Measurements from ENCODE around the gene TJP1.

DNA sequence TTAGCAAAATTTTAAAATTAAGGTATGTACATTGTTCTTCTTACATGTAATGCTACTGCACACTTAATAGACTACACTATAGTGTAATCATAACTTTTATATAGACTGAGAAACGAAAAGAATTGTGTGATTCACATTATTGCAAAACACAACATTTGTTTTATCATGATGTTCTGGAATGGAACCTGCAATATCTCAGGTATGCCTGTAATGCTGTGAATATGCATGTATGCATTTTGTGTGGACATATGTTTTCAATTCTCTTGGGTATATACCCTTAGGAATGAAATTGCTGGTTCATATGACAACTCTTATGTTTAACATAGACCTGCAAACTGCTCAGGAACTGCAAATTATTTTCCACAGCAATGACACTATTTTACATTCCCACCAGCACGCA is 38.6 kb upstream of the TJP1 start:
- TF ChIP-seq, protein P1, sequence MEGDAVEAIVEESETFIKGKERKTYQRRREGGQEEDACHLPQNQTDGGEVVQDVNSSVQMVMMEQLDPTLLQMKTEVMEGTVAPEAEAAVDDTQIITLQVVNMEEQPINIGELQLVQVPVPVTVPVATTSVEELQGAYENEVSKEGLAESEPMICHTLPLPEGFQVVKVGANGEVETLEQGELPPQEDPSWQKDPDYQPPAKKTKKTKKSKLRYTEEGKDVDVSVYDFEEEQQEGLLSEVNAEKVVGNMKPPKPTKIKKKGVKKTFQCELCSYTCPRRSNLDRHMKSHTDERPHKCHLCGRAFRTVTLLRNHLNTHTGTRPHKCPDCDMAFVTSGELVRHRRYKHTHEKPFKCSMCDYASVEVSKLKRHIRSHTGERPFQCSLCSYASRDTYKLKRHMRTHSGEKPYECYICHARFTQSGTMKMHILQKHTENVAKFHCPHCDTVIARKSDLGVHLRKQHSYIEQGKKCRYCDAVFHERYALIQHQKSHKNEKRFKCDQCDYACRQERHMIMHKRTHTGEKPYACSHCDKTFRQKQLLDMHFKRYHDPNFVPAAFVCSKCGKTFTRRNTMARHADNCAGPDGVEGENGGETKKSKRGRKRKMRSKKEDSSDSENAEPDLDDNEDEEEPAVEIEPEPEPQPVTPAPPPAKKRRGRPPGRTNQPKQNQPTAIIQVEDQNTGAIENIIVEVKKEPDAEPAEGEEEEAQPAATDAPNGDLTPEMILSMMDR (IDR thresholded peaks at IDR 0.05) = no peak
- TF ChIP-seq EP300 (IDR thresholded peaks at IDR 0.05) = no peak
- TF ChIP-seq POLR2A (IDR thresholded peaks at IDR 0.05) = no peak

All from suprapubic skin (tissue), 3 donors.